Ovary (tissue), 9 donors: Measurements from ENCODE around the gene CRISP3. TPM values are rescaled to one million over a fixed set of nuclear protein-coding genes. Genes with fewer than 3 reads are reported as not detected.

ENCODE experiments used
- DNase-seq, 5 donors: peaks; one replicate each; pipeline ENCODE4 v3.0.0-alpha.2; 2019 to 2020
- H3K27ac ChIP-seq, 2 donors: fragments of 200-600 bp; one replicate each; pipeline versions ENCODE4 v1.5.1 to v1.8.0; 2019 to 2022
- H3K27me3 ChIP-seq: fragments of 200-600 bp; one replicate; pipeline ENCODE4 v1.8.0; 2022
- H3K36me3 ChIP-seq: fragments of 200-600 bp; sonication (generic); one replicate; pipeline ENCODE4 v1.5.1; 2019
- H3K4me1 ChIP-seq: one replicate; pipeline ENCODE4 v1.8.1; 2013; ENCODE audit warnings: mild to moderate bottlenecking, moderate library complexity; ENCODE audit not compliant: insufficient read depth
- H3K4me3 ChIP-seq: fragments of 200-600 bp; sonication (generic); one replicate; pipeline ENCODE4 v1.5.1; 2017
- H3K9me3 ChIP-seq, 2 donors: fragments of 200-600 bp in 1 of 2; sonication (generic) in 1 of 2; one replicate each; pipeline versions ENCODE4 v1.5.1 to v1.8.1; 2013 to 2019; ENCODE audit warnings: mild to moderate bottlenecking in 1 of 2, moderate library complexity in 1 of 2
- EP300 ChIP-seq: sonication (generic); formaldehyde crosslinking; IDR thresholded peaks from one replicate; pipeline ENCODE4 v1.6.1; 2017; ENCODE audit warnings: antibody characterized with exemption
- POLR2A ChIP-seq: fragments of 450-650 bp; IDR thresholded peaks from one replicate; pipeline ENCODE4 v1.6.1; 2017; ENCODE audit warnings: antibody characterized with exemption, mild to moderate bottlenecking, moderate library complexity
- WGBS, 3 donors: extraction: QIAGEN DNeasy Blood & Tissue Kit in 1 of 3; methylation state at CpG; one replicate each; pipeline versions ENCODE4 v1.1.5 to v1.1.7; 2013 to 2017; 5-methylcytosine and 5-hydroxymethylcytosine counted together
- intact Hi-C, 4 donors: fragments of 100-400 bp; cut with DNase I; formaldehyde crosslinking; loops; one replicate each; pipeline versions ENCODE4 v1.11.0 to v1.15.1; 2022 to 2023
- polyA plus RNA-seq, 2 donors: library from polyadenylated mRNA; stranded (reverse); fragments of 200-250 nt in 1 of 2; fragments of 350-450 nt in 1 of 2; fragmentation: Illumina TruSeq in 1 of 2; extraction: RNeasy Lipid Tissue Mini Kit (QIAGEN cat#74804) in 1 of 2; gene quantifications; one replicate each; pipeline ENCODE4 v1.2.3, GENCODE V29; 2013 to 2014
- total RNA-seq, 7 donors: library from RNA; depleted of rRNA in 2 of 7; stranded (reverse); fragments of >200 nt in 2 of 7; fragmentation: NEBNext Ultra II Directional in 3 of 7; extraction: Animal tissue kit (Norgen Biotek cat#: 25700) in 3 of 7; gene quantifications; one replicate each; pipeline versions ENCODE4 v1.1.0 to v1.2.4, GENCODE V29; 2016 to 2023
- TF ChIP-seq, protein P1 (sequence below), 3 donors: fragments of 450-650 bp in 2 of 3; fragments of 200-600 bp in 1 of 3; IDR thresholded peaks; one replicate each; pipeline versions ENCODE4 v1.5.1 to v1.8.0; 2016 to 2022; ENCODE audit warnings: antibody characterized with exemption in 3 of 3, mild to moderate bottlenecking in 1 of 3
- donor health status: DM: no; HTN: no; CAD: no; lungs with moderate emphysema.
- donor health status: DM: no; HTN: no; CAD: no.
- donor health status: Bipolar disorder and iron deficiency.
- donor health status: DM: yes; HTN: yes; CAD: no.
- donor health status: DM: no; HTN: no; CAD: no.
- donor health status: DM: yes; HTN: yes; CAD: no.

The CRISP3 gene
- total and polyA plus RNA-seq, 9 donors: 0.10 to 541 (median 14.7) TPM; not detected in 1

GRCh38 chr6:49772285-49772684 lies 28.1 kb upstream of the CRISP3 start:
- no peak for TF ChIP-seq EP300
- TF ChIP-seq POLR2A: no peak
- TF ChIP-seq, protein P1, sequence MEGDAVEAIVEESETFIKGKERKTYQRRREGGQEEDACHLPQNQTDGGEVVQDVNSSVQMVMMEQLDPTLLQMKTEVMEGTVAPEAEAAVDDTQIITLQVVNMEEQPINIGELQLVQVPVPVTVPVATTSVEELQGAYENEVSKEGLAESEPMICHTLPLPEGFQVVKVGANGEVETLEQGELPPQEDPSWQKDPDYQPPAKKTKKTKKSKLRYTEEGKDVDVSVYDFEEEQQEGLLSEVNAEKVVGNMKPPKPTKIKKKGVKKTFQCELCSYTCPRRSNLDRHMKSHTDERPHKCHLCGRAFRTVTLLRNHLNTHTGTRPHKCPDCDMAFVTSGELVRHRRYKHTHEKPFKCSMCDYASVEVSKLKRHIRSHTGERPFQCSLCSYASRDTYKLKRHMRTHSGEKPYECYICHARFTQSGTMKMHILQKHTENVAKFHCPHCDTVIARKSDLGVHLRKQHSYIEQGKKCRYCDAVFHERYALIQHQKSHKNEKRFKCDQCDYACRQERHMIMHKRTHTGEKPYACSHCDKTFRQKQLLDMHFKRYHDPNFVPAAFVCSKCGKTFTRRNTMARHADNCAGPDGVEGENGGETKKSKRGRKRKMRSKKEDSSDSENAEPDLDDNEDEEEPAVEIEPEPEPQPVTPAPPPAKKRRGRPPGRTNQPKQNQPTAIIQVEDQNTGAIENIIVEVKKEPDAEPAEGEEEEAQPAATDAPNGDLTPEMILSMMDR (IDR thresholded peaks at IDR 0.05): no peak
- WGBS, 3 donors: 47 to 63% (median 55%) methylated on average over 5 of the region's 5 CpGs
- no peak for DNase-seq
- H3K9me3 ChIP-seq: no peaks in the 10 kb centered on the region
- no peak overlapping the region for H3K4me3 ChIP-seq
- intact Hi-C loops: no loop called here
- H3K27me3 ChIP-seq: no peaks in the 10 kb centered on the region
- H3K4me1 ChIP-seq: no peaks in the 10 kb centered on the region
- H3K36me3 ChIP-seq: no peaks in the 10 kb centered on the region
- H3K27ac ChIP-seq: no peak overlapping the region

- no peak overlapping the region for H3K4me3 ChIP-seq
- 56 to 64% (median 59%) methylated on average over 2 of the region's 2 CpGs for WGBS, 3 donors
- TF ChIP-seq POLR2A (no peak), EP300 (no peak)
- TF ChIP-seq, protein P1 (IDR thresholded peaks at IDR 0.05): no peak
- no peak for DNase-seq
- no peaks in the 10 kb centered on the region for H3K27me3 ChIP-seq
- no peaks in the 10 kb centered on the region for H3K36me3 ChIP-seq
- no peak overlapping the region for H3K27ac ChIP-seq
- no peaks in the 10 kb centered on the region for H3K4me1 ChIP-seq
- intact Hi-C loops: no loop called here
- no peaks in the 10 kb centered on the region for H3K9me3 ChIP-seq
Measured at GRCh38 chr6:49766762-49767161, 22.6 kb upstream of the CRISP3 start.

- no peak overlapping the region for H3K27ac ChIP-seq
- WGBS, 3 donors: 13 to 51% (median 19%) methylated on average over 2 of the region's 2 CpGs
- no peaks in the 10 kb centered on the region for H3K4me1 ChIP-seq
- H3K36me3 ChIP-seq: no peaks in the 10 kb centered on the region
- DNase-seq: no peak
- intact Hi-C loops: no loop called here
- no peaks in the 10 kb centered on the region for H3K9me3 ChIP-seq
- no peak for TF ChIP-seq POLR2A
- TF ChIP-seq, protein P1 (IDR thresholded peaks at IDR 0.05): no peak
- H3K4me3 ChIP-seq: no peak overlapping the region
- no peaks in the 10 kb centered on the region for H3K27me3 ChIP-seq
Measured at GRCh38 chr6:49764571-49765236, 20.5 kb upstream of the CRISP3 start.

DNA sequence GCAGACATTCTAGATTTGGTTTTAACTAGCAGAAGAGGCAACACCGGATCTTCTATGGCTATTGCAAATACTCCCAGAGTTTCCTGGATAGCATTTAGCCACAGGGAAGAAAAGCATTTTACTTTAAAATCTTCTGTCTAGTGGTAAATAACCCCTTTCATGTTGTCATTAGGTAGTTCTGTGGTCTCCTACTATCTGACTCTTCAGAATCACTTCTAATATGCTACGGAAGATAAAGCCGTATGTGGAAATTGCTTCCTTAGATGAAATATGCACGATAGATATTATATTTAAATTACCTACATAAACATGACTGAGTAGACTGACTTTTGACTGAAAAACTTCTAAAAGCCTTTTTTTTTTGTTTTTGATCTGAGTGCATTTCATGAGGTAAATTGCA lies 759 bp downstream of the CRISP3 start:
- 51 to 60% (median 58%) methylated on average over 4 of the region's 4 CpGs for WGBS, 3 donors
- no peaks in the 10 kb centered on the region for H3K9me3 ChIP-seq
- intact Hi-C loops: no loop called here
- TF ChIP-seq POLR2A: no peak
- no peaks in the 10 kb centered on the region for H3K4me1 ChIP-seq
- H3K4me3 ChIP-seq: no peak overlapping the region
- no peak overlapping the region for H3K27ac ChIP-seq
- no peaks in the 10 kb centered on the region for H3K36me3 ChIP-seq
- DNase-seq: no peak
- H3K27me3 ChIP-seq: no peaks in the 10 kb centered on the region

DNA sequence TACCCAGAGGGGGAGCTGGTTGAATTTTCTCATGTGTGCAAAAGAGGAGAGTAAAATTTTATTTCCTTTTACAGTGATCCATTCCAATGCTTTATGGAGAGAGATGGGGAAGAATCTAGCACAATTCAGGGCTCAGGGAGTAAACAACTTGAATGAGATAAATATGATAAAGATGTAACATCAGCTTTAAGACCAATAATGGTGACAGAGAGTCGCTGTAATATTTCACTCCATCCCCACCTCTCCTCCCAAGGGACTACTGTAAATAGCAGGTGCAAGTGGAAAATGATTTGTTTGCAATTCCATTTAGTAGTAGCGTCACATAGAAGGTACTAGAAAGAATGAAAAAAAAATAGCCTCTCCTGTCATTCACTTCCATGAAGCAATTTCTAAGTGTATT lies 4.8 kb downstream of the CRISP3 start:
- H3K4me1 ChIP-seq: no peaks in the 10 kb centered on the region
- no peak for DNase-seq
- intact Hi-C loops: no loop called here
- no peak overlapping the region for H3K4me3 ChIP-seq
- H3K9me3 ChIP-seq: no peaks in the 10 kb centered on the region
- 82 to 89% (median 84%) methylated on average over 2 of the region's 2 CpGs for WGBS, 3 donors
- no peaks in the 10 kb centered on the region for H3K27me3 ChIP-seq
- H3K27ac ChIP-seq: no peak overlapping the region
- TF ChIP-seq EP300 (no peak), POLR2A (no peak)
- TF ChIP-seq, protein P1 (IDR thresholded peaks at IDR 0.05): no peak
- H3K36me3 ChIP-seq: no peaks in the 10 kb centered on the region
